ENCODE measurements around the gene PRRG3.
"Not testable (repeated sequence)": the region's sequence is repeated elsewhere in the genome, so short reads cannot be mapped to it uniquely, and the experiment has no call there.

Gene PRRG3

GRCh38 chrX:151688695-151689094, 6.6 kb upstream of the PRRG3 start:
- TF ChIP-seq, protein P1, sequence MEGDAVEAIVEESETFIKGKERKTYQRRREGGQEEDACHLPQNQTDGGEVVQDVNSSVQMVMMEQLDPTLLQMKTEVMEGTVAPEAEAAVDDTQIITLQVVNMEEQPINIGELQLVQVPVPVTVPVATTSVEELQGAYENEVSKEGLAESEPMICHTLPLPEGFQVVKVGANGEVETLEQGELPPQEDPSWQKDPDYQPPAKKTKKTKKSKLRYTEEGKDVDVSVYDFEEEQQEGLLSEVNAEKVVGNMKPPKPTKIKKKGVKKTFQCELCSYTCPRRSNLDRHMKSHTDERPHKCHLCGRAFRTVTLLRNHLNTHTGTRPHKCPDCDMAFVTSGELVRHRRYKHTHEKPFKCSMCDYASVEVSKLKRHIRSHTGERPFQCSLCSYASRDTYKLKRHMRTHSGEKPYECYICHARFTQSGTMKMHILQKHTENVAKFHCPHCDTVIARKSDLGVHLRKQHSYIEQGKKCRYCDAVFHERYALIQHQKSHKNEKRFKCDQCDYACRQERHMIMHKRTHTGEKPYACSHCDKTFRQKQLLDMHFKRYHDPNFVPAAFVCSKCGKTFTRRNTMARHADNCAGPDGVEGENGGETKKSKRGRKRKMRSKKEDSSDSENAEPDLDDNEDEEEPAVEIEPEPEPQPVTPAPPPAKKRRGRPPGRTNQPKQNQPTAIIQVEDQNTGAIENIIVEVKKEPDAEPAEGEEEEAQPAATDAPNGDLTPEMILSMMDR (conservative IDR thresholded peaks at IDR 0.05; ENCODE audit: control insufficient read depth, insufficient read depth, low read depth, low read length) = no peak
- no peak overlapping the region for H3K4me3 ChIP-seq (ENCODE audit: control insufficient read depth, low read depth, low read length)

GRCh38 chrX:151692825-151693224, 2.4 kb upstream of the PRRG3 start:
- TF ChIP-seq, protein P1 (conservative IDR thresholded peaks at IDR 0.05; ENCODE audit: control insufficient read depth, insufficient read depth, low read depth, low read length) = no peak

More at GRCh38 chrX:151688695-151689094, 6.6 kb upstream of the PRRG3 start:
- DNase-seq (ENCODE audit: low read depth) = no peak

GRCh38 chrX:151694121-151694520, 1.1 kb upstream of the PRRG3 start:
- TF ChIP-seq, protein P1 (conservative IDR thresholded peaks at IDR 0.05; ENCODE audit: control insufficient read depth, insufficient read depth, low read depth, low read length) = no peak
- no peak overlapping the region for H3K4me3 ChIP-seq (ENCODE audit: control insufficient read depth, low read depth, low read length)
- DNase-seq (ENCODE audit: low read depth) = no peak

More at GRCh38 chrX:151692825-151693224, 2.4 kb upstream of the PRRG3 start:
- no peak overlapping the region for H3K4me3 ChIP-seq (ENCODE audit: control insufficient read depth, low read depth, low read length)
- DNase-seq (ENCODE audit: low read depth) = no peak

DNA sequence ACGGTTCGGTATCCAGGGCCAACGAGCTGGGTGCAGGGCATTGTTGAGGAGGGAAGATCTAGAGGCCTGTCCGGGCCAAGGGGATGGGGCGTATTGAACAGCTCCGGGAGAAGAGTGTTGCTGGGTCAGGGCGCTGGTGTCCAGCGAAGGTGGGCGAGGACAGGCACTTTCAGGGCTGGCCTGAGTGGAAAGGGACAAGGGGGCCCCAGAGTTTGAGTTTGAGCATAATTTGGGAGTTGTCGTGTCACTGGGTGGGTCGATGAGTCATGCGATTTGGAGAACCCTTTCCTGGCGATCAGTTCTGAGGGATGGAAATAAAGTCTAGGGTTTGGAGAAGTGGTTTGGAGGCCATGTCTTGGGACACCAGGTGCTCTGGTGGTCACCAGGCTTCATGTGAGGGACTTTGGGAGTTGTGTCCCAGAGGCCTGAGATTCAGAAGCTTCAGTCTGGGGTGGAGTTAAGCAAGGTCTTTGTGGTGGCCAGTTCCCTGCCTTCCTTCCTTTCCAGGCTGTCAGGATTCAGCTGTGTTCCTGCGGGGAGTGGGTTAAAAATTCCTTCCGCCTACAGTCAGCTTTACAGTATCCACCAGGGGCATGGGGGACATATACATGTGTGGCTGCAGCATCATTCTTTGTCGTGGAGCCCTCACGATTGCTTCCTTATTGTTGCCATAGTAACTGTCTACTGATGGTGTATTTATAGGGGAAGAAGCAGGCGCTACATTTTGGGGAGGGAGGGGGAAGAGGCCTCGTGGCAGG, 504 bp downstream of the PRRG3 start:
- no peak overlapping the region for H3K4me3 ChIP-seq (ENCODE audit: control insufficient read depth, low read depth, low read length)
- TF ChIP-seq, protein P1 (conservative IDR thresholded peaks at IDR 0.05; ENCODE audit: control insufficient read depth, insufficient read depth, low read depth, low read length) = no peak
- no peak for DNase-seq (ENCODE audit: low read depth)

- not testable (repeated sequence) for DNase-seq (ENCODE audit: low read depth)
Measured at GRCh38 chrX:151697082-151697481, 1.8 kb downstream of the PRRG3 start.

DNA sequence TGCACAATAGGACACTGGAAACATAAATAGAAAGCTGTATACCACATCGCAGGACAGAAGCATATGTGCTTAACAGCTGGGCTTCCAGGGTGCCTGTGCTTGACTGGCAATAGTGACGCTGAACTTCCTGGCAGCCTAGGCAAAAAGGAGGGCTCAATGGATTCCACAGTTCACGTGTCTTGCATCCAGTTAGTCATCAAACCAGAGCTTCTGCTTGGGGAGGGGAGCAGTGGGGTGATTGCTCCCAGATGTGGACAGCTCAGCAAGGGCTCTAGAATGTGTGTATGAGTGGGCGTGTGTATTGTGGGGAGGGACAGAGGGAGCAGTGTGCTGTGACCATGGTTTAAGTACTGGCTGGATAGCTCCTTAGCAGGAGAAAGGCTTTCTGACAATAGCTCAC, 2.3 kb downstream of the PRRG3 start:
- TF ChIP-seq, protein P1 (conservative IDR thresholded peaks at IDR 0.05; ENCODE audit: control insufficient read depth, insufficient read depth, low read depth, low read length) = no peak
- H3K4me3 ChIP-seq (ENCODE audit: control insufficient read depth, low read depth, low read length) = no peak overlapping the region
- DNase-seq (ENCODE audit: low read depth) = peak; percentile 96

More at GRCh38 chrX:151697082-151697481, 1.8 kb downstream of the PRRG3 start:
- not testable (repeated sequence) for H3K4me3 ChIP-seq (ENCODE audit: control insufficient read depth, low read depth, low read length)

GRCh38 chrX:151698485-151698884, 3.2 kb downstream of the PRRG3 start:
- TF ChIP-seq, protein P1 (conservative IDR thresholded peaks at IDR 0.05; ENCODE audit: control insufficient read depth, insufficient read depth, low read depth, low read length) = no peak
- DNase-seq (ENCODE audit: low read depth) = no peak
- H3K4me3 ChIP-seq (ENCODE audit: control insufficient read depth, low read depth, low read length) = no peak overlapping the region
